Measurements from ENCODE around the gene PPFIA4. TPM values are rescaled to one million over a fixed set of nuclear protein-coding genes. Genes with fewer than 3 reads are reported as not detected.

PPFIA4 gene
- total RNA-seq, 3 donors from 2014 or later (not counting 1 experiment from before 2014, with no cell fraction given), result 0.18 to 0.88 (median 0.33) TPM

GRCh38 chr1:203063287-203063686 lies 37.0 kb downstream of the PPFIA4 start:
- TF ChIP-seq CTCF (IDR thresholded peaks at IDR 0.05), result no peak
- DNase-seq (no peak), ATAC-seq (no peak)
- H3K27me3 Mint-ChIP-seq (ENCODE audit: low read depth in 2 of 2), result peaks cover 0 to 4% of the 10 kb centered on the region in 2 donors
- H3K4me3 ChIP-seq (ENCODE audit: low read length), result no peak overlapping the region
- H3K36me3 ChIP-seq (ENCODE audit: control insufficient read depth, insufficient read depth, low read length), result no peaks in the 10 kb centered on the region
- H3K4me1 Mint-ChIP-seq, result no peaks in the 10 kb centered on the region
- peaks cover 16% of the 10 kb centered on the region for H3K4me1 ChIP-seq (ENCODE audit: control insufficient read depth, insufficient read depth, low read length)
- 14% methylated on average over 6 of the region's 8 CpGs for WGBS (ENCODE audit: insufficient coverage)
- no peaks in the 10 kb centered on the region for H3K9me3 ChIP-seq (ENCODE audit: control insufficient read depth, insufficient read depth, low read length)
- no peaks in the 10 kb centered on the region for H3K9me3 Mint-ChIP-seq
- intact Hi-C loops (cut with micrococcal nuclease), result no loop called here
- no peak overlapping the region for H3K27ac ChIP-seq (ENCODE audit: low read length)
- no peak overlapping the region for H3K27ac Mint-ChIP-seq
- no peaks in the 10 kb centered on the region for H3K36me3 Mint-ChIP-seq
- H3K4me3 Mint-ChIP-seq, result no peak overlapping the region
- no peaks in the 10 kb centered on the region for H3K27me3 ChIP-seq (ENCODE audit: control insufficient read depth, insufficient read depth, low read length)

- H3K27me3 Mint-ChIP-seq (ENCODE audit: low read depth in 2 of 2), result peaks cover 0 to 2% of the 10 kb centered on the region in 2 donors
- DNase-seq, result no peak
- ATAC-seq, result no peak
- no peaks in the 10 kb centered on the region for H3K36me3 Mint-ChIP-seq
- no peaks in the 10 kb centered on the region for H3K27me3 ChIP-seq (ENCODE audit: control insufficient read depth, insufficient read depth, low read length)
- no peak overlapping the region for H3K27ac ChIP-seq (ENCODE audit: low read length)
- no peaks in the 10 kb centered on the region for H3K9me3 ChIP-seq (ENCODE audit: control insufficient read depth, insufficient read depth, low read length)
- WGBS (ENCODE audit: insufficient coverage), result 88% methylated on average over 5 of the region's 7 CpGs
- no peak overlapping the region for H3K27ac Mint-ChIP-seq
- no peak for TF ChIP-seq CTCF (IDR thresholded peaks at IDR 0.05)
- H3K4me1 Mint-ChIP-seq, result no peaks in the 10 kb centered on the region
- peaks cover under 1% of the 10 kb centered on the region for H3K4me1 ChIP-seq (ENCODE audit: control insufficient read depth, insufficient read depth, low read length)
- no peak overlapping the region for H3K4me3 Mint-ChIP-seq
- intact Hi-C loops (cut with micrococcal nuclease), result no loop called here
- no peak overlapping the region for H3K4me3 ChIP-seq (ENCODE audit: low read length)
- no peaks in the 10 kb centered on the region for H3K36me3 ChIP-seq (ENCODE audit: control insufficient read depth, insufficient read depth, low read length)
- no peaks in the 10 kb centered on the region for H3K9me3 Mint-ChIP-seq
Observed at GRCh38 chr1:203065191-203065590, 38.9 kb downstream of the PPFIA4 start.

- Histone ChIP-seq H3K4me3 (ENCODE audit: low read length) (no peak overlapping the region), H3K4me1 (ENCODE audit: control insufficient read depth, insufficient read depth, low read length) (no peaks in the 10 kb centered on the region), H3K36me3 (ENCODE audit: control insufficient read depth, insufficient read depth, low read length) (no peaks in the 10 kb centered on the region), H3K9me3 (ENCODE audit: control insufficient read depth, insufficient read depth, low read length) (no peaks in the 10 kb centered on the region), H3K27me3 (ENCODE audit: control insufficient read depth, insufficient read depth, low read length) (no peaks in the 10 kb centered on the region), H3K27ac (ENCODE audit: low read length) (no peak overlapping the region)
- H3K4me1 Mint-ChIP-seq, result no peaks in the 10 kb centered on the region
- intact Hi-C loops (cut with micrococcal nuclease), result no loop called here
- H3K36me3 Mint-ChIP-seq, result no peaks in the 10 kb centered on the region
- no peak for ATAC-seq
- TF ChIP-seq CTCF (IDR thresholded peaks at IDR 0.05), result no peak
- no peak for DNase-seq
- peaks cover 0 to 2% of the 10 kb centered on the region in 2 donors for H3K27me3 Mint-ChIP-seq (ENCODE audit: low read depth in 2 of 2)
- WGBS (ENCODE audit: insufficient coverage), result 88% methylated on average over 2 of the region's 2 CpGs
- no peak overlapping the region for H3K27ac Mint-ChIP-seq
- no peak overlapping the region for H3K4me3 Mint-ChIP-seq
- H3K9me3 Mint-ChIP-seq, result no peaks in the 10 kb centered on the region
Observed at GRCh38 chr1:203065986-203066385, 39.7 kb downstream of the PPFIA4 start.

- no peaks in the 10 kb centered on the region for H3K9me3 Mint-ChIP-seq
- no peak overlapping the region for H3K4me3 Mint-ChIP-seq
- H3K27ac ChIP-seq (ENCODE audit: low read length), result no peak overlapping the region
- H3K27ac Mint-ChIP-seq, result no peak overlapping the region
- H3K4me3 ChIP-seq (ENCODE audit: low read length), result no peak overlapping the region
- no peaks in the 10 kb centered on the region for H3K4me1 Mint-ChIP-seq
- DNase-seq (no peak), ATAC-seq (no peak)
- H3K36me3 Mint-ChIP-seq, result no peaks in the 10 kb centered on the region
- intact Hi-C loops (cut with micrococcal nuclease), result no loop called here
- H3K27me3 Mint-ChIP-seq (ENCODE audit: low read depth in 2 of 2), result peaks cover 0 to 2% of the 10 kb centered on the region in 2 donors
- no peaks in the 10 kb centered on the region for H3K27me3 ChIP-seq (ENCODE audit: control insufficient read depth, insufficient read depth, low read length)
- H3K4me1 ChIP-seq (ENCODE audit: control insufficient read depth, insufficient read depth, low read length), result no peaks in the 10 kb centered on the region
- no peaks in the 10 kb centered on the region for H3K9me3 ChIP-seq (ENCODE audit: control insufficient read depth, insufficient read depth, low read length)
- no peak for TF ChIP-seq CTCF (IDR thresholded peaks at IDR 0.05)
- WGBS (ENCODE audit: insufficient coverage), result 86% methylated on average over 3 of the region's 3 CpGs
- H3K36me3 ChIP-seq (ENCODE audit: control insufficient read depth, insufficient read depth, low read length), result no peaks in the 10 kb centered on the region
Observed at GRCh38 chr1:203066965-203067364, 40.7 kb downstream of the PPFIA4 start.

Measured in natural killer cell (primary cell).